GM18502 (cell line): ENCODE data around the gene GALNT18.

Source experiments
- ATAC-seq: cut with Tn5 transposase; IDR thresholded peaks from one replicate; pipeline ENCODE4 v1.9.1; 2021; ENCODE audit warnings: mild to moderate bottlenecking; ENCODE audit not compliant: unreplicated experiment, poor library complexity

GALNT18 gene

GRCh38 chr11:11445441-11446185, 176.2 kb downstream of the GALNT18 start:
- ATAC-seq: no peak

DNA sequence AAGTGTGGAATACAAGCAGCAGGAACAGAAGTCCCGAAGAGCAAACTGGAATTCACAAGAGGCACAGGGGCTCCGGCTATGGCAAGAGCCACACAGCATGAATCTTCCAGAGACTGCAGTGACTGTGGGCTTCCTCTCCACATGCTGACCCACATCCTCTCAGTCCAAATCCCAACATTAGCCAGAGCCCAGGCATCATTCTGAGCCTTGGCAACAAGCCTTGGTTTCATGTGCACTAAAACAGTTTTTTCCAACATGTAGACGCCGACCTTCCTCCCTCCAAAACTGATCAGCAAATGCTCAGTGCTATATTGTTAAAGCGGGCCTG, 177.0 kb downstream of the GALNT18 start:
- no peak for ATAC-seq

- ATAC-seq: no peak
Measured at GRCh38 chr11:11444027-11444803, 177.6 kb downstream of the GALNT18 start.

DNA sequence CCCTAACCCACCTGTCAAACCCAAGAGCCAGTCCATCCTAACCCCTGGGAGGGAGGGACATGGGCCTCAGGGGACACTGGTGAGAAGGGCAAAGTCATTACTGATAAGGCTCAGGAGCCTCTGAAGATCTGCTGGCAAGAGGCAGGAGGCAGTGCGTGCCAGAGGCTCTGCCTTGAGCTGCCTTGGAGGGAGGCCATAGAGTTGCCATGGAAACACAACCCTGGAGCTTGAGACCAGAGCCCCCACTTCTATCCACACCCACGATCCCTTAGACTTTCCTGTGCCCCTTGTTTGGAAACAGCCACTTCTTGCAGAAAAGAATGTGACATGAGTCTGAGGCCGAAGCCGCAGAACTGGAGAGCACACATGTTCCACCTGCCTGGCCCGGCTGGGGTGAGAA, 179.0 kb downstream of the GALNT18 start:
- ATAC-seq: no peak

DNA sequence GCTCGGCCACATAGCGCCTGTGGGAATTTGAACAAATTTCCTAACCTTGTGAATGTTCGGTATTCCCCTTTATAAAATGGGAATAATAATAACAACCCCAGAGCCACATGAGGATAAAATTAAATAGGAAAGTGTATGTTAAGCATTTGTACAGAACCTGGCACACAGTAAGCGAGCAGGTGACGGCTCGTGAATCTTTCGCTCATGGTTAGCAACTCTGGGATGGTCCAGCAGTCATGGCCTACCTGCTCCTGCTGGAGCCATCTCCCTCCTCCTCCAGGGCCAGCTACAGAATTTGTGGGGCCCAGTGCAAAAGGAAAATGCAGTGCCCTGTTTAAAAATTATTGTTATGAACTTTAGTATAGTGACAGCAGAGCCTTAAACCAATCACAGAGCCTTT, 180.3 kb downstream of the GALNT18 start:
- no peak for ATAC-seq

- no peak for ATAC-seq
Measured at GRCh38 chr11:11441091-11441490, 180.7 kb downstream of the GALNT18 start.

- no peak for ATAC-seq
Measured at GRCh38 chr11:11440144-11440543, 181.7 kb downstream of the GALNT18 start.

DNA sequence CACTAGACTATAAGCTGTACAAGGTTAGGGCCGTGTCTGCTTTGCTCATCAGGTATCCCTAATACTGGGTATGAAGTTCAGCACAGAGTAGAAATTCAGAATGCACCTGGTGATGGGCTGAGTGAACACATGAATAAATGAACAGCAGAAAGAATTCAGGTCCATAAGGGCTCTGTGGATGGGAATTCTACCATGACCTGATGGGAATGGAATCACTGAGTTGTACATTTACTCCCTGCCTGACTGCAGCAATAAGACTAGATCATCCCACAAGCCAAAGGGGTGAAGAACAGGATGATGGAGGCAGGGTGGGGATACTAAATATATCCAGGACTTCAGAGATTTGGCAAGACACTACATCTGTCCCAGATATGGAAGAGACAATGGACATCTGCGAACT, 182.2 kb downstream of the GALNT18 start:
- ATAC-seq: no peak

GRCh38 chr11:11436715-11437313, 185.0 kb downstream of the GALNT18 start:
- ATAC-seq: no peak

GRCh38 chr11:11435635-11436034, 186.2 kb downstream of the GALNT18 start:
- no peak for ATAC-seq

- no peak for ATAC-seq
Measured at GRCh38 chr11:11433960-11434359, 187.8 kb downstream of the GALNT18 start.

- no peak for ATAC-seq
Measured at GRCh38 chr11:11432621-11433319, 189.0 kb downstream of the GALNT18 start.

GRCh38 chr11:11430431-11430830, 191.4 kb downstream of the GALNT18 start:
- no peak for ATAC-seq

- ATAC-seq: no peak
Measured at GRCh38 chr11:11428714-11429113, 193.1 kb downstream of the GALNT18 start.

DNA sequence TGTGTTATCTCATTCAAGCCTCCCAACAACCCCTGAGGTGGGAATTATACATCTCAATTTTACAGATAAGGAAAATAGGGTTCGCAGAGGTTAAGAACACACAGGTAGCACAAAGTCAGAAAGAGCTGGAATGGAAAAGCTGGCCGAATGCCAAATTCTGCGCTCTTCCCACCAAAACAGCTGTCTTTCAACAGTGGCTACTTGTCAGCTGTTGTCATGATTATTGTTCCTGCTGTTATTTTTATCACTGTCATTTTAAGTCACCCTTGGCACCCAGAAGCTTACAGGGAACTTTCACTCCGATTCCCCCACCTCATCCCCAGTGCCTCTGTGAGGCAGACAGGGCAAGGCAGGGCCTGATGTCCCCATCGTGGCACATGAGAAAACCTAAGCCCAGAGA, 194.3 kb downstream of the GALNT18 start:
- no peak for ATAC-seq

DNA sequence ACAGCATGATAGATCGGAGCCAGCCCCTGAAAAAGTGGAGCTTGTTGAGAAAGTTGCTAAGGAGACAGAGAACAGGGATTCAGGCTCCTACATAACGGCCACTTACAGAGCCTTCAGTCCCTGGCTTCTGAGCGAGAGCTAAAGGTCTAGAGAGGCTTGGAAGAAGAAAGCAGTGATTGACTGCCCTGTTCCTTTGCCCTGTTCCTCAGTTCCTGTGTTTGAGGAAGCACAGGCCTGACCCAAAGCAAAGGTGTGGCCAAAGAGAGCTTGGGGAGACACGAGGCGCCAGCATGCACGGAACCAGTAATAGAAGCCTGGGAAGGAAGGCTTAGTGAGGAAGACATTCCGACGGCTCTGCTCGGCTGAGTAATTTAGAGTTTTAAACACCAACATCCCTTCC, 194.7 kb downstream of the GALNT18 start:
- ATAC-seq: no peak

DNA sequence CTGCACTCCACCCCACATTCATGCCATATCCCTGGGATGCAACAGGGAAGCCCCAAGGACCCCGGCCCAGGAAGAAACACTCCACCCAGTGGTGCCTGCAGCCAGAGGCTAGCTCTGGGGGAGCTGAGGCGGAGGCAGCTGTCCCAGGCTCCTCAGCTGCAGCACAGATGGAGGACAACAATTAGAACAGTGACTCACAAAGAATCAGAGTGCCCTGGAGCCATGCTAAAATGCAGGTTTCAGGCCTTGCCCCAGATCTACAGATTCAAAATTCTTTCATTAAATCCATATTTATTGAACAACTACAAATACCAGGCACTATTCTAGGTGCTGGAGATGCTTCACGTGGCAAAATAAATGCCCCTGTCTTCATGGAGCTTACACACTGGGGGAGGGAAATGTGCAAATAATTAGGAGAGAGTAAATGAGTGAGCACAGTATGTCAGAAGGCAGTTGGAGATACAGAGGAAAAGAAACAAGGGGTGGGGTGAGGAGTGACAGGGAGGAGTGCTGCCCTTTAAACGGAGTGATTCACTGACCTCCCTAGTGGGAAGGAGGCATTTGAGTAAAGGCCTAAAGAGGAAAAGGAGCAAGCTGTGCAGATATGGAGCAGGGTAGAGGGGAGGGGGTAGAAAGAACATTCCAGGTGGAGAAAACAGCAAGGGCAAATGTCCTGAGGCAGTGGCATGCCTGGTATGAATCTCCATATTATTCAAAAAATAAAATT, 195.4 kb downstream of the GALNT18 start:
- ATAC-seq: no peak

DNA sequence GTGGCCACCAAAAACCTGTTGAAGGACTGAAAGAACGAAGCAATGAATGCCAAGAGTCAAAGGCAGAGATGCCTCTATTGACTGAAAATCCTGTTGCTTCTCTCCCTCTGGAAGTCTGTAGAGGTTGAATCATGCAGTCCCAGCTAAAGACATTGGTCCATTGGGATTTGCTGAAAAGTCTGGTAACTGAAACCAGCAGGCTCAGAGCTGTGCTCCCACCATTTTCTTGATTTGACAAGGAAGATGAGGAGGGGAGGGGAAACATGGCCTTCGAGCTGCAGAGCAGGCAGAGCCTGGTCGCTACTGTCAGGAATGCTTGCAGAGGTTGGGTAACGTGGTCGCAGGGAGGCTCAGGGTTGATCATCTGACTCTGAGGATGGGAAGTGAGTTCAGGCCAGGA, 196.0 kb downstream of the GALNT18 start:
- ATAC-seq: no peak

- ATAC-seq: no peak
Measured at GRCh38 chr11:11424688-11425087, 197.1 kb downstream of the GALNT18 start.

DNA sequence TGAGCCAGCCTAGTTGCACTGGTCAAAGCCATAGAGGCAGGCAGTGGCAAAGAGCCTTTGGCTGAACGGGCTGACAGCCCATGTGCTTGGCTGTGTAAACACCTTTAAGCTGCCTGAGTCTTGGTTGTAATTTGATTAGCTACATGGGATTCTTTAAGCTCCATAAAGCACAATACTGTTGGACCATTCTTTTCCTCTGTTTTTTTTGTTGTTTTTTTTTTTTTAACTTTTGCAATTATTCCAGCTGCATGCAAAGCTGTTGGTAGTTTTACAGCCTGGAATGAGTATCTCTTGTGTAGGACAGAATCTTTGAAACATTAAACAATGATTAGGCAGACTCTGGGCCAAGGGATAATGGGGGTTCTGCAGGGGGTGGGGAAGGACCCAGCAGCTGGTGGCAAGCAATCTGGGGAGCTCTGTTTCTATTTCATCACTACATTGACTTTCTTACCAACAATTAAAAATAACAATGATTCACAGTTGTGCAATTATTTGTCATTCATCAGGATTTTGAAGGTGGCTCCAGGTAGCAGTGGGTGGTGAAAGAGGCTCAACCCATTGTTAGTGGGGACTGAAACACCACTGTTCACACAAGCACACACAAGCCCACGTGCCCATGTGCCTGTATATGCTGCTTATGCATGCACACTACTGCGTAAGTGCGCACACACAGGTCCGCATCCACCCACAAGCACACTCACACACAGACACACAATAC, 199.2 kb downstream of the GALNT18 start:
- no peak for ATAC-seq
